HG02870 (cell line): Measurements from ENCODE around the gene SLC12A8.

Source experiments
- ATAC-seq: cut with Tn5 transposase; IDR thresholded peaks from one replicate; pipeline ENCODE4 v1.9.1; 2021; ENCODE audit warnings: mild to moderate bottlenecking, moderate library complexity; ENCODE audit not compliant: unreplicated experiment

SLC12A8 gene

GRCh38 chr3:125142420-125142778, 70.1 kb downstream of the SLC12A8 start:
- no peak for ATAC-seq

GRCh38 chr3:125141596-125142419, 70.7 kb downstream of the SLC12A8 start:
- peak; percentile 49 for ATAC-seq

GRCh38 chr3:125140818-125141595, 71.5 kb downstream of the SLC12A8 start:
- ATAC-seq, result peak; percentile 28

- ATAC-seq, result no peak
Measured at GRCh38 chr3:125140011-125140817, 72.3 kb downstream of the SLC12A8 start.

GRCh38 chr3:125139386-125139785, 73.2 kb downstream of the SLC12A8 start:
- ATAC-seq, result no peak

GRCh38 chr3:125137358-125138033, 75.1 kb downstream of the SLC12A8 start:
- no peak for ATAC-seq

- no peak for ATAC-seq
Measured at GRCh38 chr3:125136966-125137357, 75.6 kb downstream of the SLC12A8 start.

GRCh38 chr3:125136515-125136914, 76.0 kb downstream of the SLC12A8 start:
- ATAC-seq, result no peak

GRCh38 chr3:125134952-125135351, 77.6 kb downstream of the SLC12A8 start:
- ATAC-seq, result no peak

GRCh38 chr3:125132815-125133214, 79.7 kb downstream of the SLC12A8 start:
- no peak for ATAC-seq

- ATAC-seq, result no peak
Measured at GRCh38 chr3:125129512-125129997, 83.0 kb downstream of the SLC12A8 start.

- no peak for ATAC-seq
Measured at GRCh38 chr3:125128861-125129501, 83.6 kb downstream of the SLC12A8 start.

GRCh38 chr3:125126323-125126722, 86.2 kb downstream of the SLC12A8 start:
- ATAC-seq, result no peak

- no peak for ATAC-seq
Measured at GRCh38 chr3:125125821-125126245, 86.7 kb downstream of the SLC12A8 start.

- ATAC-seq, result no peak
Measured at GRCh38 chr3:125123451-125124305, 88.9 kb downstream of the SLC12A8 start.

GRCh38 chr3:125121246-125122010, 91.1 kb downstream of the SLC12A8 start:
- no peak for ATAC-seq

- ATAC-seq, result no peak
Measured at GRCh38 chr3:125120379-125121122, 92.0 kb downstream of the SLC12A8 start.
